ENCODE results near the gene XPO5.
"Not testable (repeated sequence)": the region's sequence is repeated elsewhere in the genome, so short reads cannot be mapped to it uniquely, and the experiment has no call there.

XPO5 gene

GRCh38 chr6:43584892-43585570 lies 9.2 kb upstream of the XPO5 start:
- DNase-seq (ENCODE audit: low read depth): no peak

- DNase-seq (ENCODE audit: low read depth): no peak
Measured at GRCh38 chr6:43582911-43583310, 7.1 kb upstream of the XPO5 start.

- no peak for DNase-seq (ENCODE audit: low read depth)
Measured at GRCh38 chr6:43579171-43579570, 3.3 kb upstream of the XPO5 start.

GRCh38 chr6:43578748-43579147 lies 2.9 kb upstream of the XPO5 start:
- no peak for DNase-seq (ENCODE audit: low read depth)

- DNase-seq (ENCODE audit: low read depth): no peak
Measured at GRCh38 chr6:43575105-43575771, 600 bp downstream of the XPO5 start.

GRCh38 chr6:43572015-43572414 lies 3.8 kb downstream of the XPO5 start:
- DNase-seq (ENCODE audit: low read depth): no peak

- DNase-seq (ENCODE audit: low read depth): no peak
Measured at GRCh38 chr6:43570876-43571441, 4.9 kb downstream of the XPO5 start.

- DNase-seq (ENCODE audit: low read depth): no peak
Measured at GRCh38 chr6:43559328-43559727, 16.5 kb downstream of the XPO5 start.

GRCh38 chr6:43557620-43558019 lies 18.2 kb downstream of the XPO5 start:
- DNase-seq (ENCODE audit: low read depth): not testable (repeated sequence)

GRCh38 chr6:43547222-43547621 lies 28.6 kb downstream of the XPO5 start:
- no peak for DNase-seq (ENCODE audit: low read depth)

GRCh38 chr6:43544461-43544860 lies 31.4 kb downstream of the XPO5 start:
- no peak for DNase-seq (ENCODE audit: low read depth)

- no peak for DNase-seq (ENCODE audit: low read depth)
Measured at GRCh38 chr6:43541774-43542471, 33.9 kb downstream of the XPO5 start.

GRCh38 chr6:43540507-43540906 lies 35.3 kb downstream of the XPO5 start:
- no peak for DNase-seq (ENCODE audit: low read depth)

GRCh38 chr6:43539409-43539808 lies 36.4 kb downstream of the XPO5 start:
- not testable (repeated sequence) for DNase-seq (ENCODE audit: low read depth)

- DNase-seq (ENCODE audit: low read depth): not testable (repeated sequence)
Measured at GRCh38 chr6:43538986-43539385, 36.9 kb downstream of the XPO5 start.

- DNase-seq (ENCODE audit: low read depth): no peak
Measured at GRCh38 chr6:43532201-43532600, 43.6 kb downstream of the XPO5 start.

- no peak for DNase-seq (ENCODE audit: low read depth)
Measured at GRCh38 chr6:43524483-43524961, 51.3 kb downstream of the XPO5 start.

- no peak for DNase-seq (ENCODE audit: low read depth)
Measured at GRCh38 chr6:43523284-43523683, 52.6 kb downstream of the XPO5 start.

GRCh38 chr6:43522547-43523261 lies 53.1 kb downstream of the XPO5 start:
- DNase-seq (ENCODE audit: low read depth): no peak

GRCh38 chr6:43521836-43522235 lies 54.0 kb downstream of the XPO5 start:
- no peak for DNase-seq (ENCODE audit: low read depth)

GRCh38 chr6:43520097-43520496 lies 55.7 kb downstream of the XPO5 start:
- no peak for DNase-seq (ENCODE audit: low read depth)
